Aorta (tissue), 5 donors: Measurements from ENCODE around the gene RAPGEF5. TPM values are rescaled to one million over a fixed set of nuclear protein-coding genes. Genes with fewer than 3 reads are reported as not detected.

Source experiments
- ATAC-seq: fragments of 200-7000 bp; cut with Tn5 transposase; one replicate; pipeline ENCODE4 v1.9.1; 2022; ENCODE audit warnings: moderate library complexity; ENCODE audit not compliant: low FRiP score
- DNase-seq, 2 donors: peaks; one replicate each; pipeline ENCODE4 v3.0.0-alpha.2; 2020
- H3K27ac ChIP-seq, 2 donors: one replicate each; pipeline ENCODE4 v1.5.1; 2013; ENCODE audit warnings: low read length in 2 of 2, mild to moderate bottlenecking in 2 of 2, moderate library complexity in 2 of 2, control low read depth in 1 of 2, inconsistent platforms in 1 of 2, low read depth in 1 of 2
- H3K27me3 ChIP-seq, 2 donors: one replicate each; pipeline ENCODE4 v1.6.1; 2013; ENCODE audit warnings: control low read depth in 1 of 2, low read length in 1 of 2, mild to moderate bottlenecking in 1 of 2, moderate library complexity in 1 of 2; ENCODE audit not compliant: insufficient read depth in 2 of 2, control insufficient read depth in 1 of 2
- H3K36me3 ChIP-seq, 2 donors: one replicate each; pipeline ENCODE4 v1.6.1; 2013; ENCODE audit warnings: control low read depth in 1 of 2, low read length in 1 of 2, mild to moderate bottlenecking in 1 of 2; ENCODE audit not compliant: insufficient read depth in 2 of 2, control insufficient read depth in 1 of 2
- H3K4me1 ChIP-seq, 2 donors: one replicate each; pipeline ENCODE4 v1.6.1; 2013; ENCODE audit warnings: low read length in 2 of 2, control low read depth in 1 of 2, mild to moderate bottlenecking in 1 of 2, moderate library complexity in 1 of 2; ENCODE audit not compliant: insufficient read depth in 2 of 2, control insufficient read depth in 1 of 2
- H3K4me3 ChIP-seq, 2 donors: one replicate each; pipeline ENCODE4 v1.5.1; 2013; ENCODE audit warnings: low read length in 2 of 2, control low read depth in 1 of 2, mild to moderate bottlenecking in 1 of 2
- H3K9me3 ChIP-seq: one replicate; pipeline ENCODE4 v1.6.1; 2013; ENCODE audit warnings: mild to moderate bottlenecking, low read length; ENCODE audit not compliant: control insufficient read depth
- WGBS, 2 donors: extraction: QIAGEN DNeasy Blood & Tissue Kit; methylation state at CpG; one replicate each; pipeline ENCODE4 v1.1.7; 2013; 5-methylcytosine and 5-hydroxymethylcytosine counted together
- intact Hi-C, 2 donors: fragments of 100-400 bp; cut with DNase I; formaldehyde crosslinking; loops; one replicate each; pipeline versions ENCODE4 v1.14.2 to v1.15.0; 2022
- polyA plus RNA-seq, 2 donors: library from polyadenylated mRNA; stranded (reverse); fragments of 200-250 nt; gene quantifications; one replicate each; pipeline ENCODE4 v1.2.3, GENCODE V29; 2013
- total RNA-seq, 2 donors: library from RNA; stranded (reverse); fragmentation: NEBNext Ultra II Directional; extraction: Animal tissue kit (Norgen Biotek cat#: 25700); gene quantifications; one replicate each; pipeline ENCODE4 v1.2.1, GENCODE V29; 2021
- donor health status: healthy with polysubstance abuse.
- donor health status: Bipolar disorder and iron deficiency.
- donor health status: DM: no; HTN: no; CAD: no.
- donor health status: DM: no; HTN: no; CAD: no.
- donor health status: DM: yes; HTN: yes; CAD: no.

RAPGEF5 gene
- total and polyA plus RNA-seq, 4 donors: 8.4 to 77.1 (median 45.0) TPM

DNA sequence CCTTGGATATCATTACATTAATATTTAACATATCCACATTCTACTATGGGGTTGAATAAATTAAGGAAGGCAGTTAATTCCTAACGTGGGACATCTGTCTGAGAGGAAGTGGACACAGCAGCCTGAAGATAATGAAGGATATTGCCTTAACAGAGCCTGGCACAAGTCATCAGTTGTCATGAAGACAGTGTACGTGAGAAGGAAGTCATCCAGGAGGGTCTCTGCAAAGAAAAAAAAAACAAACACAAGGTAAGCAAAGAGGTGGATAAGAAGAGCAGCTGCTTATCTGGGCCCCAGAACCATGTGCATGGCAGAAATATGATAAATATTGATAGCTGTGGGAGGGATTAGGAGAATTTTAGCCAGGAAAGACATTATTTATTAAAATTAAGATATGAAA lies 190.0 kb downstream of the RAPGEF5 start:
- no peak for DNase-seq
- no peaks in the 10 kb centered on the region for H3K36me3 ChIP-seq
- WGBS, 2 donors: 52 to 62% methylated on average over 2 of the region's 2 CpGs
- H3K4me3 ChIP-seq: no peak overlapping the region
- intact Hi-C loops: no loop called here
- H3K27me3 ChIP-seq: no peaks in the 10 kb centered on the region
- no peak for ATAC-seq
- H3K27ac ChIP-seq: no peak overlapping the region
- no peaks in the 10 kb centered on the region for H3K4me1 ChIP-seq
- H3K9me3 ChIP-seq: no peaks in the 10 kb centered on the region

DNA sequence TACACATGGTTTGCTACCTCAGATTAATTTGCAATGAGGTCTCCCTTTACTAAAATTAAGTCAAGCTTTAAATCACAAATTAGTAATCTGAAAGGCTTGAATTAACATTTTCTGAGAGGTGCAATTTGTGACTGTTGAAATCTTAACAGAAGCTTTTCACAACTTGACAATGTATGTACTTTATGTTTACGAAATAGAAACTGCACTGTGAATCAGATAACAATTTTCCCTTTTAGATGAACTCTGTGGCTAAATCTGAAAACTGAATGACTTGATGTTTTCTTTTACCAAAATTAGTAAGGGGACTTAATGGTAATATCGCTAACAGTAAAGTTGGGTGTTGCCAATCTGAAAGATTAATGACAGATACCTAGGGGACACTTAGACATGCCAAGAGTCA lies 197.6 kb downstream of the RAPGEF5 start:
- Histone ChIP-seq H3K4me1 (peaks cover 0 to 2% of the 10 kb centered on the region in 2 donors), H3K27me3 (no peaks in the 10 kb centered on the region), H3K27ac (no peak overlapping the region), H3K9me3 (no peaks in the 10 kb centered on the region), H3K4me3 (no peak overlapping the region), H3K36me3 (peaks cover 0 to 6% of the 10 kb centered on the region in 2 donors)
- intact Hi-C loops: no loop called here
- DNase-seq (no peak), ATAC-seq (no peak)
- WGBS, 2 donors: 45 to 48% methylated on average over 2 of the region's 2 CpGs

DNA sequence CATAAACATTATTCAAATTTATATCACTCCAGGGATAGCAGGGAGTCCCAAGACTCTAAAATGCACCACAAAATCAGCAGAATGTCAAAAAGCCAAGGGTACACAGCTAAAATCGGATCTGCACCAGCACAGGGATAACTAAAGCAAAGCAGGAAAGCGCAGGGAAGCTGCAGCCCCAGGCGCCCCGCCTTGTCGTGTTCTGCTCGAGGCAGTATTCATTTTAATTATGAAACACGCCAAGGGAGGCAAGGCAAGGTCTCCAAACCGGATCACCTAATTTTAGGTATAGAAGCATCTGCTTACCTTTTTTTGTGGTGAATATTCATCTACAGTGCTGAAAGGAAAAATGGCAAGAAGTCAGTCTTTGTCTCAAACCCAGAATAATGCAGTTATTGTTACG lies 199.4 kb downstream of the RAPGEF5 start:
- DNase-seq (no peak), ATAC-seq (no peak)
- H3K27me3 ChIP-seq: no peaks in the 10 kb centered on the region
- H3K9me3 ChIP-seq: no peaks in the 10 kb centered on the region
- H3K36me3 ChIP-seq: peaks cover 0 to 6% of the 10 kb centered on the region in 2 donors
- H3K4me3 ChIP-seq: no peak overlapping the region
- no peak overlapping the region for H3K27ac ChIP-seq
- WGBS, 2 donors: 95% methylated on average over 9 of the region's 9 CpGs
- peaks cover 0 to 3% of the 10 kb centered on the region in 2 donors for H3K4me1 ChIP-seq
- intact Hi-C loops: no loop called here

DNA sequence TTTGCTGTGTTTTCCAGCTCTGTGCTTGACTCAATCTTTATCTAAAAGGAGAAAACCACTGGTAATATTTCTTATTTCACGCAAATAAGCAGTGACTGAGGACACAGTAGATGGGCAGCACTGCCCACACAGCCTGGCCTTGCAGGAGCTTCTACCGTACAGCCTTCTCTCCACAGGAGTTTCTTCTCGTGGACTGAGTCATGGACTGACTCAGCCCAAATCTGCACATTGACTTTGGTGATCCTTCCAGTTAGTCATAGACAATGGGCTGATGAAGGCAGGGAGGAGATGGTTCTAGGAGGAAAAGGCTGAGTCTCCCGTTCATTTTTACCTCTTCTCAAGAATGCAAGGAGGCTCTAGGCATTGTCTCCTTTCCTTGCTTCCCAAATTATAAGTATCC lies 200.7 kb downstream of the RAPGEF5 start:
- no peak for ATAC-seq
- peaks cover 0 to 6% of the 10 kb centered on the region in 2 donors for H3K36me3 ChIP-seq
- peaks cover 0 to 3% of the 10 kb centered on the region in 2 donors for H3K4me1 ChIP-seq
- H3K9me3 ChIP-seq: no peaks in the 10 kb centered on the region
- 77 to 79% methylated on average over 4 of the region's 4 CpGs for WGBS, 2 donors
- H3K27me3 ChIP-seq: no peaks in the 10 kb centered on the region
- DNase-seq: no peak
- no peak overlapping the region for H3K4me3 ChIP-seq
- H3K27ac ChIP-seq: no peak overlapping the region
- intact Hi-C loops: no loop called here

DNA sequence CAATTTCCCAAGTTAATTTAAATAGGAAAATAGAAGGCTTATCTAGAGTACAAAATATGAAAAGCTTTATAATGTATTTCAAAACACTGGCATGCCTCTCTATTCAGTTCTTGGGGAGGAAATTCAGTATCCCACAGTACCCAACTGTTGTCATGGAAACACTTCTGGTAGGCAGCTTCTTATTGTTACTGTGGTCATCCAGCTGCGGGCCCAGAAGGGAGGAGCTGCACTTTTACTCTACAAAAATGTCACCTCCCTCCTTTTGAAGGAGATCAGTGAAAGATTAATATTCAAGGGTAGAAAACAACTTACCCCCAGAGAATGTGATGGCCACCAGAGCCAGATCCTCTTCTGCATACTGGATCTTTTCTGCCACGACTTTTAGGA lies 202.8 kb downstream of the RAPGEF5 start:
- ATAC-seq (no peak), DNase-seq (no peak)
- Histone ChIP-seq H3K4me3 (no peak overlapping the region), H3K27ac (no peak overlapping the region), H3K36me3 (peaks cover 2 to 9% of the 10 kb centered on the region in 2 donors), H3K27me3 (no peaks in the 10 kb centered on the region), H3K9me3 (no peaks in the 10 kb centered on the region), H3K4me1 (peaks cover 0 to 3% of the 10 kb centered on the region in 2 donors)
- 57 to 60% methylated on average over 2 of the region's 2 CpGs for WGBS, 2 donors
- intact Hi-C loops: no loop called here

DNA sequence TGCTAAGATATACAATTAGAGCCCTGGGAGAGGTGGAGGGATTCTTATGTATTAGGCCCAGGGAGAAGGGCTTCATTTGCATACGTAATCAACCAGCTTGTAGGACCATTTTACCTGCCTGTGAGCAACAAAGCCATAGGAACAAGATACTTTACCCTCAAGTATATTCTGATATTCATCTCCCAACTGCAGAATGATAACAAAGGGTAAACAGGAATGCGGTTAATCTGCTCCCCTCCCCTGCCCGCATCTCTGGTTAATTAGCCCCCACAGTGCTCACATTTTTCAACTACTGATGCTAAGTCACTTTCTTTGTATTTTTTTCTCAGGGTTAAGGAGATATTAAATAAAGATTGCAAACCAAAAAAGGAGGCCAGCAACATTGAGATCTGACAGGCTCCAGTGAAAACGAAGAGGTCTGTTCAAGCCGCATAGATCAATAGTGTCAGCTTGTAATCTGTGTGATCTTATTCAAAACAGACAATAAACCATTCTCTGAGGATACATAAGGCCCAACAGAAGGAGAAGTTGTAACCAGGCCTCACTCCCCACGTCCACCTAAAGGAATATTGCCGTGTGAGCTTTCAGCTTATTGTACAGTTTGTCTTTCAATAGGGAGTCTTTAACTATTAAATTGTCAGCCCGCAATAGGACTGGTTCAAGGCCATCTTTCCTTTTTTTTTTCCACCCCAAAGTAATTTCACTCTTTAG lies 203.4 kb downstream of the RAPGEF5 start:
- H3K27me3 ChIP-seq: no peaks in the 10 kb centered on the region
- intact Hi-C loops: no loop called here
- H3K27ac ChIP-seq: no peak overlapping the region
- ATAC-seq: no peak
- H3K4me3 ChIP-seq: no peak overlapping the region
- peaks cover 0 to 3% of the 10 kb centered on the region in 2 donors for H3K4me1 ChIP-seq
- peaks cover 5 to 9% of the 10 kb centered on the region in 2 donors for H3K36me3 ChIP-seq
- H3K9me3 ChIP-seq: no peaks in the 10 kb centered on the region
- 86 to 89% methylated on average over 8 of the region's 8 CpGs for WGBS, 2 donors
- no peak for DNase-seq

DNA sequence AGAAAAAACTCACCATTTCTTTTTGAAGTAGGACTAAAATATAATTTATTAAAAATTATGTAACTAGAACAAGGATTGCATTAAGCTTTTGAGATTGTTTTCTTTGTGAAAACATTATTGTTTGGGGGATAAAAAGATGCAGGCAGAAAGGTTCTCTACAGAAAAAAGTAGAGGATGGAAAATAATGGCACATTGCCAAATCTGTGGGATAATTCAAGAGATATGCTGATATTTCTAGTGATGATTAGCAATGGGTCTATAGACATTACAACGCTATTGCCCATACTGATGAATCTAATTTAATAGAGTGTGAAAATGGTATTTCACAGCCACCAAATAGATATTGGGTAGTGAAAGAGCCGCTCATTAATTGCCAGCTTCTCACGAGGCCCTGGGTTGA lies 204.3 kb downstream of the RAPGEF5 start:
- Histone ChIP-seq H3K4me1 (peaks cover 0 to 3% of the 10 kb centered on the region in 2 donors), H3K4me3 (no peak overlapping the region), H3K36me3 (peaks cover 3 to 6% of the 10 kb centered on the region in 2 donors), H3K27me3 (no peaks in the 10 kb centered on the region), H3K9me3 (no peaks in the 10 kb centered on the region), H3K27ac (no peak overlapping the region)
- no peak for DNase-seq
- intact Hi-C loops: no loop called here
- no peak for ATAC-seq
- WGBS, 2 donors: 94 to 97% methylated on average over 3 of the region's 3 CpGs

DNA sequence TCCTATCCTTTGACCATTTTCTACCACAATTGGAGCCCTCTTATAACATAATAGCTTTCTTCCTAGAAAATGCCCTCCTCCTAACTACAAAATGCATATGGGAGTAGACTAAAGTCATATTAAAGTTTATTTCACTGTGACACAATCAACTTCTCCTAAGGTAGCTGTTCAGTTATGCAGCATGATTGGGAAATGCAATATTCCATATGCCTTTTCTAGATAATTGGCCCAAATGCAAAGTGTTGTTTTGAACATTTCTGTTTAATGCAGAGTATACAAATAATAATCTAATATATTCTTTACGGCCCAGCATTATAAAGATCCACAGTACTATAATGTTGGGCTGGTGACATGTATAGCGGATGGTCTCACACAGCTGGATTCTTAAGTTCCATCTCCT lies 205.1 kb downstream of the RAPGEF5 start:
- no peaks in the 10 kb centered on the region for H3K9me3 ChIP-seq
- no peaks in the 10 kb centered on the region for H3K27me3 ChIP-seq
- 95% methylated on average over 2 of the region's 2 CpGs for WGBS, 2 donors
- DNase-seq: no peak
- peaks cover 0 to 3% of the 10 kb centered on the region in 2 donors for H3K4me1 ChIP-seq
- H3K36me3 ChIP-seq: peaks cover 3 to 6% of the 10 kb centered on the region in 2 donors
- H3K4me3 ChIP-seq: no peak overlapping the region
- intact Hi-C loops: no loop called here
- no peak overlapping the region for H3K27ac ChIP-seq
- no peak for ATAC-seq

DNA sequence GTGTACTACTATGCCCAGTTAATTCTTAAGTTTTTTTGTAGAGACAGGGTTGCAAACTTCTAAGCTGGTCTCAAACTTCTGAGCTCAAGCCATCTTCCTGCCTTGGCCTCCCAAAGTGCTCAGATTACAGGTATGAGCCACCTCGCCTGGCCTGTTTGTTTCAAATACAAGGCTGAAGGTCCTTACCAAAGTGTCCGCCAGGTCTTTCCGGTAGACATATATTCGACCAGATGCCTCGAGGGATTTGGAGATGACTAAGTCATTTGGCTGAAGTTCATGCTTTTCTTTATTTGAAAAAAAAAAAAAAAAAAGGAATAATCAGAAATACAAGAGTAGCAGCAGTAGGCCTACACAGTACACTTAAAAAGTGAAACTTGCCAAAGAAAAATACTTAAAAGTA lies 206.7 kb downstream of the RAPGEF5 start:
- no peak for DNase-seq
- Histone ChIP-seq H3K36me3 (peaks cover 3 to 6% of the 10 kb centered on the region in 2 donors), H3K4me3 (no peak overlapping the region), H3K27ac (no peak overlapping the region), H3K4me1 (peaks cover 0 to 3% of the 10 kb centered on the region in 2 donors), H3K9me3 (no peaks in the 10 kb centered on the region), H3K27me3 (no peaks in the 10 kb centered on the region)
- 50 to 53% methylated on average over 5 of the region's 5 CpGs for WGBS, 2 donors
- intact Hi-C loops: no loop called here
- no peak for ATAC-seq
